ENCODE data around the gene FKBP5. TPM values are rescaled to one million over a fixed set of nuclear protein-coding genes. Genes with fewer than 3 reads are reported as not detected.
"Not testable (repeated sequence)": the region's sequence is repeated elsewhere in the genome, so short reads cannot be mapped to it uniquely, and the experiment has no call there.

Gene FKBP5
- total RNA-seq (2021; fragmentation: NEBNext Ultra II Directional; extraction: Animal tissue kit (Norgen Biotek cat#: 25700)), result 10 to 100 TPM in 5 of 6 experiments, 1 to 10 TPM in 1; 7.6 to 12.9 (median 11.8) TPM
- long read RNA-seq, transcript FKBP5-201 (11 exons, 3,772 nt), result major isoform, 7 of 11 reads
- long read RNA-seq, partial matches to known transcripts, result 2 of 11 reads
- long read RNA-seq, other reads (novel, unspliced or antisense), result 2 of 11 reads

DNA sequence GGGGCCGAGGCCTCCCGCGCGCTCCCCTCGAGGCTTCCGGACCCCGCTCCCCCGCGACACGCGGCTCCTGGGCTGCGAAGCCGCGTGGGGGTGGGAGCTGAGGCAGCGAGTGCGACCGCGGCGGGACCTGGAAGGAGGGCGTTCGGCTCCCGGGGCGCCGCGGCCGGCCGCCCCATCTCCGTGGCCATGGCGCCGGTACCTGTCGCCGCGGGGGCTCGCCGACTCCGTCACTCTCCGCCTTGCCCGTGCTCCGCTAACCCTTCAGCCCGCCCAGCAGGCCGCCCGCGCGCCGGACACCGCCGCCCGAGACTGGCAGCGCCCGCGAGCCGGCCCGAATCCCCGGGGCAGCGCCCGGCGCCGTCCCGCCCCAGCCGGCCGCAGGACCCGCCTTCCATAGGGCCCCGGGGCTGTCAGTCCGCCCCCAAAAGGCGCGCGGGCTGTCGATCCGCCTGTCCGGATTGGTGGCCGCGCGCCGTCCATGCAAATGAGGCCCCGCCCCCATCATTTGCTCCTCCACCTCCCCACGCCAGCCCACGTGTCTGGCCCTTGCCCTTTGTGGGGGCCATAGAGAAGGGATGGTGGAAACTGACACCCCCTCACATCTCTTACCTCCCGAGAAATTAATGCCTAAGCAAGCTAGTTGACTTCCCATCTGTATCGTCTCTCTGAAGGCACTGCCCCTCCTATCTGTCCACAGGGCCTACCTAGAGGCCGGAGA is at the start of gene FKBP5:
TSS of gene FKBP5 (minus strand) at position 311 of the 718 bp plus-strand sequence. CDS start 46,091 bp downstream, outside the sequence.
- DNase-seq, result peak; percentile 83
- Mint-ChIP-seq H3K9me3 (peaks cover 1% of the 10 kb centered on the region), H3K4me3 (peak within 1 kb of the TSS; percentile 94), H3K27ac (peak within 1 kb of the TSS; percentile 63), H3K27me3 (ENCODE audit: insufficient read depth) (peaks cover 4% of the 10 kb centered on the region; the same call in 1 of the 2 replicates), H3K4me1 (ENCODE audit: low read depth) (peaks cover 14% of the 10 kb centered on the region), H3K36me3 (ENCODE audit: low read depth) (no peaks in the 10 kb centered on the region)
- TF ChIP-seq, protein P1, sequence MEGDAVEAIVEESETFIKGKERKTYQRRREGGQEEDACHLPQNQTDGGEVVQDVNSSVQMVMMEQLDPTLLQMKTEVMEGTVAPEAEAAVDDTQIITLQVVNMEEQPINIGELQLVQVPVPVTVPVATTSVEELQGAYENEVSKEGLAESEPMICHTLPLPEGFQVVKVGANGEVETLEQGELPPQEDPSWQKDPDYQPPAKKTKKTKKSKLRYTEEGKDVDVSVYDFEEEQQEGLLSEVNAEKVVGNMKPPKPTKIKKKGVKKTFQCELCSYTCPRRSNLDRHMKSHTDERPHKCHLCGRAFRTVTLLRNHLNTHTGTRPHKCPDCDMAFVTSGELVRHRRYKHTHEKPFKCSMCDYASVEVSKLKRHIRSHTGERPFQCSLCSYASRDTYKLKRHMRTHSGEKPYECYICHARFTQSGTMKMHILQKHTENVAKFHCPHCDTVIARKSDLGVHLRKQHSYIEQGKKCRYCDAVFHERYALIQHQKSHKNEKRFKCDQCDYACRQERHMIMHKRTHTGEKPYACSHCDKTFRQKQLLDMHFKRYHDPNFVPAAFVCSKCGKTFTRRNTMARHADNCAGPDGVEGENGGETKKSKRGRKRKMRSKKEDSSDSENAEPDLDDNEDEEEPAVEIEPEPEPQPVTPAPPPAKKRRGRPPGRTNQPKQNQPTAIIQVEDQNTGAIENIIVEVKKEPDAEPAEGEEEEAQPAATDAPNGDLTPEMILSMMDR (IDR thresholded peaks at IDR 0.05), result no peak

DNA sequence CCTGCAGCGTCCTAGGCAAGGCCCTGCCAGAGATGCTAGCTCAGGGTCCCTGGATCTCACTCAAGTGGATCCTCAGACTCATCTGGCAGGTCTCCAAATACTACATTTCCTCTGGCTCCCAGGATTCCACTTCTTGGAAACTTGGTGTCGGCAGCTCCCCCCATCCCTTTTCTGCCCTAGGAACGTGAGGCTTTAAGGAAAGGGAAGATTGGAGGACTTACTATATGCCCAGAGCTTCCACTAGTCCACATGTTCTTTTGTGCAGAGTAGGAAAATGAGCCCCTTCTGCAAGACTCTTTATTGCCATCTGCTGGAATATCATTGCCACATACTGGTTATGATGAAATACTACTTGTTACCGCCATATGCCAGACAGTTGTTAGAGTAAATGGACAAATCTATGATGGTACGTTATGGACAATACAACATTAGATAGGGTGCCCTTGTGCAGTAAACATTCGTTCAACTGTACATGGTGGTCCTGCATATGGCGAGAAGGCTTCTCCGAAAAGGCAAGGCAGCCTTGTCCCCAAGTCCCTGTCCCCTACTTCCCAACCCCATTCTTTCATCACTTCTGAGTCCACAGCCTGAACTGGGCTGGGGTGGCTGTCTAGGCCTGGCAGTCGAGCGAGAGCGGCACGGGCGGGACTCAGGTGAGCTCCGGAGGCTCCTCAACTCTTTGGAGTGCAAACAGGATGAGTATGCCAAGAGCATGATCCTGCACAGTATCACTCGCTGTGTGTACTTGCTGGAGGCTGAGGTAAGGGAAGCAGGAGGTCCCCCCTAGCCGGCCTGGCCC is 48.9 kb upstream of the FKBP5 start:
- H3K36me3 Mint-ChIP-seq (ENCODE audit: low read depth), result no peaks in the 10 kb centered on the region
- peaks cover 6% of the 10 kb centered on the region for H3K27me3 Mint-ChIP-seq (ENCODE audit: insufficient read depth)
- no peak overlapping the region for H3K27ac Mint-ChIP-seq
- H3K4me1 Mint-ChIP-seq (ENCODE audit: low read depth), result peaks cover 10% of the 10 kb centered on the region
- TF ChIP-seq, protein P1 (IDR thresholded peaks at IDR 0.05), result peak; percentile 87
- H3K9me3 Mint-ChIP-seq, result no peaks in the 10 kb centered on the region
- DNase-seq, result peak; percentile 83
- H3K4me3 Mint-ChIP-seq, result no peak overlapping the region

DNA sequence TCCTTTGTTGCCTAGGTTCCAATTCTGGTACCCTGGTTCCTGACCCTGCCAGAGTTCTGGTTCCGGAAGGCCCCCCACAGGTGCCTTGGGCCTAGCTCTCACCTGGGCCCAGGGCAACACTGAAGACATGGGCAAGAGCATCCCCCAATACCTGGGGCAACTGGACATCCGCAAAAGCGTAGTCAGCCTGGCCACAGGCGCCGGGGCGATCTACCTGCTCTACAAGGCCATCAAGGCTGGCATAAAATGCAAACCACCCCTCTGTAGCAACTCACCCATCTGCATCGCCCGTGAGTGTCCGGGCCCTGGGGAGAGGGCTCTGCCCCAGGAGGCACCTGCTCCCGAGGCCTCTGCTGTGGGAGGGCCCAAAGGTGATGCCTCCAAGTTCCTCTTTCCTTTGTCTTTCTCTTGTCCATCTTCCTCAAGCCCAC is 48.3 kb upstream of the FKBP5 start, which contains the start of gene ARMC12:
TSS of gene ARMC12 (plus strand) at position 51 of the 431 bp plus-strand sequence. CDS start at position 128, 77 bp downstream.
- Mint-ChIP-seq H3K4me3 (no peak within 1 kb of the TSS), H3K36me3 (ENCODE audit: low read depth) (no peaks in the 10 kb centered on the region), H3K27me3 (ENCODE audit: insufficient read depth) (peaks cover 6% of the 10 kb centered on the region), H3K27ac (no peak within 1 kb of the TSS), H3K4me1 (ENCODE audit: low read depth) (peaks cover 15% of the 10 kb centered on the region), H3K9me3 (no peaks in the 10 kb centered on the region)
- no peak for DNase-seq
- TF ChIP-seq, protein P1 (IDR thresholded peaks at IDR 0.05), result no peak

DNA sequence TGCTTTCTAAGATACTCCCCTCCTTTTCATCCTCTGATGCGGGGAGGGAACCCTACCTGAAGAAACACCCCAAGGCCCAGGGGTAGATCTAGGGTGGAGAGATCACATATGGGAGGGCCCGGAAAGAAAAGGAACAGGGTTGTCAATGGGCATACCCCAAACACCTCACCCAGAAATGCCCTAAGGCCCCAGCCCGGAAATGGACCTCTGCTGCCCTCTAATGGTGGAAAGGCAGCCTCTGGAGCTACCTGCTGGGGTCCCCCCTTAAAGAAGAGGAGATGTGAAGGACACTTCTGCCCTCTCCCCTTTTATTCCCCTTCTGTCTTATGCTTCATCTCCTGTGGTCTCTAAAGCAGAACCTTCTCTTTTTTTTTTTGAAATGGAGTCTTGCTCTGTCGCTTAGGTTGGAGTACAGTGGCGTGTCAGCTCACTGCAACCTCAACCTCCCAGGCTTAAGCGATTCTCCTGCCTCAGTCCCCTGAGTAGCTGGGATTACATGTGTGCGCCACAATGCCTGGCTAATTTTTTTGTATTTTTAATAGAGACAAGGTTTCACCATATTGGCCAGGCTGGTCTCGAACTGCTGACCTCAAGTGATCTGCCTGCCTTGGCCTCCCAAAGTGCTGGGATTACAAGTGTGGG is 47.7 kb upstream of the FKBP5 start:
- Mint-ChIP-seq H3K9me3 (no peaks in the 10 kb centered on the region), H3K4me3 (no peak overlapping the region), H3K36me3 (ENCODE audit: low read depth) (no peaks in the 10 kb centered on the region), H3K27me3 (ENCODE audit: insufficient read depth) (peaks cover 6% of the 10 kb centered on the region), H3K4me1 (ENCODE audit: low read depth) (peaks cover 15% of the 10 kb centered on the region), H3K27ac (no peak overlapping the region)
- TF ChIP-seq, protein P1 (IDR thresholded peaks at IDR 0.05), result peak; percentile 93
- DNase-seq, result peak; percentile 26

DNA sequence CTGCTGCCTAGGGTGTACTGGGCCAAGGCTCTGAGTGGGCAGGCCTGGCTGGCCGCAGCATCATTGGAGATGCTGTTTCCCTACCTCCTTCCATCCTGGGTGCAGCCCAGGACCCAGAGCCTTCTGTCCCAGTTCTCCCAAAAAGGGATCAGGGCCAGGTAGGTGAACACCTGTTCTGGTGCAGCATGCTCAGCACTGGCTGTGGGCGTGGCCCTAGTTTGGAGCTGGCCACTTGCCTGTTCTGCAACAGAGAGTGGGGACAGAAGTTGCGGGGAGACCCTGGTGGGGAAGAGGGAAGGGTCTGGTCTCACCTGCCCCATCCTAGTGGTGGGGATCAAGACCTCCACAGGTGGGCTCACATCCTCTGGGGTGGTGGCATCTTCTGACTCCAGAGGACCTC is 46.7 kb upstream of the FKBP5 start:
- Mint-ChIP-seq H3K4me3 (no peak overlapping the region), H3K4me1 (ENCODE audit: low read depth) (peaks cover 15% of the 10 kb centered on the region), H3K9me3 (no peaks in the 10 kb centered on the region), H3K27ac (no peak overlapping the region), H3K27me3 (ENCODE audit: insufficient read depth) (peaks cover 2% of the 10 kb centered on the region; the same call in 1 of the 2 replicates), H3K36me3 (ENCODE audit: low read depth) (no peaks in the 10 kb centered on the region)
- TF ChIP-seq, protein P1 (IDR thresholded peaks at IDR 0.05), result no peak
- DNase-seq, result no peak

DNA sequence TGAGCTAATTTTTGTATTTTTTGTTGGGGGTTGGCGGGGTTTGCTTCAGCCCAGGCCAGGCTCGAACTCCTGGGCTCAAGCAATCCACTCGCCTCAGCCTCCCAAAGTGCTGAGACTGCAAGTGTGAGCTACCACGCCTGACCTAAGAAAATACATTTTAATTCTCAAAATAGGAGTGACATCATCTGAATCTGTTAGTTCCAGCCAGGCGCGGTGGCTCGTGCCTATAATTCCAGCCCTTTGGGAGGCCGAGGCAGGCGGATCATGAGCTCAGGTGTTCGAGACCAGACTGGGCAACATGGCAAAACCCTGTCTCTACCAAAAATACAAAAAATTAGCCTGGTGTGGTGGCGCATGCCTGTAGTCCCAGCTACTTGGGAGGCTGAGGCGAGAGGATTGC is 45.6 kb upstream of the FKBP5 start:
- not testable (repeated sequence) for H3K9me3 Mint-ChIP-seq; H3K36me3 Mint-ChIP-seq (ENCODE audit: low read depth); H3K4me3 Mint-ChIP-seq; H3K27me3 Mint-ChIP-seq (ENCODE audit: insufficient read depth); DNase-seq; H3K27ac Mint-ChIP-seq
- peaks cover 15% of the 10 kb centered on the region for H3K4me1 Mint-ChIP-seq (ENCODE audit: low read depth)
